A673 (cell line): ENCODE results near the gene OR6M1. TPM values are rescaled to one million over a fixed set of nuclear protein-coding genes. Genes with fewer than 3 reads are reported as not detected.

ENCODE experiments used
- BruUV-seq: library from RNA; stranded (reverse); fragments of 400-500 nt; replicated peaks from 2 replicates; lab custom pipeline; 2021; lab: Mats Ljungman, UMichigan
- CTCF ChIA-PET: fragments of 300-600 bp; sonication (Branson Sonifier 250); formaldehyde crosslinking; loops from one replicate; lab custom pipeline; 2022; ENCODE audit warnings: antibody characterized with exemption; lab: Charles Lee
- POLR2A ChIA-PET: fragments of 300-600 bp; sonication (Branson Sonifier 250); formaldehyde crosslinking; loops from one replicate; lab custom pipeline; 2022; ENCODE audit warnings: antibody characterized with exemption; ENCODE audit not compliant: low non-redundant PET; lab: Charles Lee
- DNase-seq: peaks from one replicate; pipeline ENCODE4 v3.0.0-alpha.2; 2015; ENCODE audit warnings: low spot score
- H3K27ac ChIP-seq: fragments of 200-600 bp; sonication (generic); 2 replicates; pipeline ENCODE4 v1.5.1; 2016; ENCODE audit warnings: mixed run types, low read depth, mild to moderate bottlenecking, mixed read lengths, antibody characterized with exemption, low read length; ENCODE audit not compliant: poor library complexity, severe bottlenecking
- H3K27me3 ChIP-seq: fragments of 200-600 bp; sonication (generic); replicated peaks from 2 replicates; pipeline ENCODE4 v1.6.1; 2017; ENCODE audit warnings: mixed run types, low read depth, mild to moderate bottlenecking, mixed read lengths, antibody characterized with exemption, low read length; ENCODE audit not compliant: insufficient read depth, poor library complexity
- H3K36me3 ChIP-seq: fragments of 200-600 bp; sonication (generic); 2 replicates; pipeline ENCODE4 v1.6.1; 2016; ENCODE audit warnings: mixed run types, mild to moderate bottlenecking, mixed read lengths, antibody characterized with exemption, low read length; ENCODE audit not compliant: insufficient read depth, poor library complexity, severe bottlenecking
- H3K4me1 ChIP-seq: fragments of 200-600 bp; sonication (generic); 2 replicates; pipeline ENCODE4 v1.6.1; 2017; ENCODE audit warnings: mixed run types, mild to moderate bottlenecking, mixed read lengths, antibody characterized with exemption, low read length; ENCODE audit not compliant: insufficient read depth, poor library complexity, severe bottlenecking
- H3K4me3 ChIP-seq: fragments of 200-600 bp; sonication (generic); 2 replicates; pipeline ENCODE4 v1.5.1; 2016; ENCODE audit warnings: low read depth, mixed run types, mild to moderate bottlenecking, mixed read lengths, low read length; ENCODE audit not compliant: poor library complexity, severe bottlenecking
- H3K9me3 ChIP-seq: fragments of 200-600 bp; sonication (generic); 2 replicates; pipeline ENCODE4 v1.6.1; 2016; ENCODE audit warnings: mixed run types, low read depth, mild to moderate bottlenecking, mixed read lengths, antibody characterized with exemption, low read length; ENCODE audit not compliant: poor library complexity, severe bottlenecking
- CTCF ChIP-seq: fragments of 300-800, 200-600 bp; sonication (generic); conservative IDR thresholded peaks from 2 replicates; pipeline ENCODE4 v1.5.1; 2017; ENCODE audit warnings: low read depth, mild to moderate bottlenecking, antibody characterized with exemption, low read length, moderate library complexity, mixed read lengths
- EZH2 ChIP-seq: fragments of 200-600 bp; sonication (generic); IDR thresholded peaks from 2 replicates; pipeline ENCODE4 v1.6.1; 2017; ENCODE audit warnings: borderline replicate concordance, low read depth, mild to moderate bottlenecking, mixed read lengths, antibody characterized with exemption, low read length; ENCODE audit not compliant: poor library complexity, severe bottlenecking
- intact Hi-C: fragments of 100-400 bp; cut with micrococcal nuclease; formaldehyde crosslinking; loops from one replicate; pipeline ENCODE4 v1.10.0; 2022; ENCODE audit not compliant: unreplicated experiment
- total RNA-seq: library from RNA; stranded (reverse); gene quantifications from 2 replicates; pipeline ENCODE4 v1.2.3, GENCODE V29; 2021

Gene OR6M1
- total RNA-seq, 1 experiment from 2014 or later, result not detected

- no peaks in the 10 kb centered on the region for H3K36me3 ChIP-seq
- DNase-seq, result no peak
- no peaks in the 10 kb centered on the region for H3K4me1 ChIP-seq
- no TSS peak for BruUV-seq
- TF ChIP-seq EZH2 (no peak), CTCF (no peak)
- H3K9me3 ChIP-seq, result no peaks in the 10 kb centered on the region
- H3K27me3 ChIP-seq, result no peaks in the 10 kb centered on the region
- intact Hi-C loops, result no loop called here
- H3K4me3 ChIP-seq, result no peak overlapping the region
- H3K27ac ChIP-seq, result no peak overlapping the region
- ChIA-PET CTCF (no interaction called here), POLR2A (no interaction called here)
Measured at GRCh38 chr11:123771664-123772063, 34.5 kb downstream of the OR6M1 start.

DNA sequence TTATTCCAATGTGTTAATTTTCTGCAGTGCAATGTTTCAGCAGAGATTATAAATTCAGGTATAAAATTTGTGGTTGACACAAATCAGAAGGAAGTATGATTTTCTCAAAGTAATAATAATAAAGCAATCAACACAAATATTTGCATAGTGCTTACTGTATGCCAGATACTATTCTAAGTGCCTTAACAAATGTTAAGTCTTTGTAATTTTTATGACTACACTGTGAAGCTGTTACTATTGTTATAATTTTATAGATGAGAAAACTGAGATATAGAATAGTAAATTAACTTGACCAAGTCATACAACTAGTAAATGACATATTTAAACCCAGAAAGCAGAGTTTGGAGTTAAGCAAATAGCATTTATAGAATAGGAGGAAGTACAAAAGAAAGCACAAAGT is 35.4 kb downstream of the OR6M1 start:
- no peaks in the 10 kb centered on the region for H3K36me3 ChIP-seq
- ChIA-PET POLR2A (no interaction called here), CTCF (no interaction called here)
- H3K9me3 ChIP-seq, result no peaks in the 10 kb centered on the region
- TF ChIP-seq EZH2, result no peak
- TF ChIP-seq CTCF, result no peak
- no peaks in the 10 kb centered on the region for H3K27me3 ChIP-seq
- no peak for DNase-seq
- BruUV-seq, result no TSS peak
- H3K27ac ChIP-seq, result no peak overlapping the region
- H3K4me1 ChIP-seq, result no peaks in the 10 kb centered on the region
- intact Hi-C loops, result no loop called here
- no peak overlapping the region for H3K4me3 ChIP-seq

- Histone ChIP-seq H3K36me3 (no peaks in the 10 kb centered on the region), H3K4me3 (no peak overlapping the region), H3K27me3 (no peaks in the 10 kb centered on the region), H3K4me1 (no peaks in the 10 kb centered on the region), H3K27ac (no peak overlapping the region), H3K9me3 (peaks cover 4% of the 10 kb centered on the region)
- CTCF ChIA-PET, result no interaction called here
- no peak for DNase-seq
- TF ChIP-seq EZH2, result no peak
- BruUV-seq, result no TSS peak
- intact Hi-C loops, result no loop called here
- POLR2A ChIA-PET, result no interaction called here
Measured at GRCh38 chr11:123765601-123766000, 40.5 kb downstream of the OR6M1 start.

DNA sequence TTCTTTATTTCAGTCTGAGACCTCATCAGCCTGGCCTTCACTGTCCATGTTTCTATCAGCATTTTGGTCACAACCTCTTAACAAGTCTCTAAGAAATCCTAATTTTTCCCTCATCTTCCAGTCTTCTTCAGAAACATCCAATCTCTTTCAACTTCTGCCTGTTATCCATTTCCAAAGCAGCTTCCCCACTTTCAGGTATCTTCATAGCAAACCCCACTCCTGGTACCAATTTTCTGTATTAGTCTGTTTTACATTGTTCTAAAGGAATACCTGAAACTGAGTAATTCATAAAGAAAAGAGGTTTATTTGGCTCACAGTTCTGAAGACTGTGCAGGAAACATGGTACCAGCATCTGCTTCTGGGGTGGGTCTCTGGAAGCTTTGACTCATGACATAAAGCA is 43.7 kb downstream of the OR6M1 start:
- Histone ChIP-seq H3K27ac (no peak overlapping the region), H3K4me1 (no peaks in the 10 kb centered on the region), H3K27me3 (peaks cover 4% of the 10 kb centered on the region), H3K4me3 (no peak overlapping the region), H3K9me3 (peaks cover 4% of the 10 kb centered on the region), H3K36me3 (no peaks in the 10 kb centered on the region)
- intact Hi-C loops, result no loop called here
- DNase-seq, result no peak
- no TSS peak for BruUV-seq
- ChIA-PET POLR2A (no interaction called here), CTCF (no interaction called here)
- TF ChIP-seq EZH2 (no peak), CTCF (no peak)
